DOHH2 (cell line): ENCODE results near the gene HTR1D.

Source experiments
- H3F3A ChIP-seq: fragments of 200-600 bp; sonication (generic), shearing (Covaris generic); 2 replicates; pipeline ENCODE4 v1.6.0; 2016; ENCODE audit warnings: antibody characterized with exemption, mild to moderate bottlenecking; ENCODE audit not compliant: control insufficient read depth, insufficient read depth
- H3K27ac ChIP-seq: fragments of 200-600 bp; sonication (generic); 2 replicates; pipeline ENCODE4 v1.5.1; 2014; ENCODE audit warnings: low read depth, mild to moderate bottlenecking, low read length, moderate library complexity
- H3K27me3 ChIP-seq: fragments of 200-600 bp; sonication (generic); 2 replicates; pipeline ENCODE4 v1.6.1; 2014; ENCODE audit warnings: mild to moderate bottlenecking, low read length, mixed read lengths; ENCODE audit not compliant: control insufficient read depth
- H3K36me3 ChIP-seq: fragments of 200-600 bp; sonication (generic); 2 replicates; pipeline ENCODE4 v1.6.1; 2014; ENCODE audit warnings: mild to moderate bottlenecking, low read length, moderate library complexity, mixed read lengths; ENCODE audit not compliant: control insufficient read depth
- H3K4me1 ChIP-seq: fragments of 200-600 bp; sonication (generic); 2 replicates; pipeline ENCODE4 v1.6.1; 2014; ENCODE audit warnings: mild to moderate bottlenecking, low read length, mixed read lengths; ENCODE audit not compliant: control insufficient read depth
- H3K4me2 ChIP-seq: fragments of 200-600 bp; sonication (generic); 2 replicates; pipeline ENCODE4 v1.6.0; 2014; ENCODE audit warnings: mild to moderate bottlenecking, low read length, moderate library complexity
- H3K4me3 ChIP-seq: fragments of 200-600 bp; sonication (generic); 2 replicates; pipeline ENCODE4 v1.5.1; 2014; ENCODE audit warnings: mild to moderate bottlenecking, low read length, mixed read lengths
- H3K79me2 ChIP-seq: fragments of 200-600 bp; sonication (generic); 2 replicates; pipeline ENCODE4 v1.6.1; 2014; ENCODE audit warnings: mild to moderate bottlenecking, low read length, mixed read lengths; ENCODE audit not compliant: control insufficient read depth
- H3K9me2 ChIP-seq: fragments of 200-600 bp; sonication (generic); replicated peaks from 2 replicates; pipeline ENCODE4 v1.6.1; 2014; ENCODE audit warnings: mild to moderate bottlenecking, low read length, mixed read lengths; ENCODE audit not compliant: control insufficient read depth
- H3K9me3 ChIP-seq: fragments of 200-600 bp; sonication (generic); 2 replicates; pipeline ENCODE4 v1.6.1; 2014; ENCODE audit warnings: antibody characterized with exemption, low read length, mixed read lengths; ENCODE audit not compliant: control insufficient read depth, insufficient read depth
- H4K20me1 ChIP-seq: fragments of 200-600 bp; sonication (generic); 2 replicates; pipeline ENCODE4 v1.6.0; 2014; ENCODE audit warnings: low read depth, mild to moderate bottlenecking, antibody characterized with exemption, low read length, moderate library complexity; ENCODE audit not compliant: control insufficient read depth, insufficient read depth
- EZH2phosphoT487 ChIP-seq: fragments of 200-600 bp; sonication (generic); IDR thresholded peaks from 2 replicates; pipeline ENCODE4 v1.6.1; 2017; ENCODE audit warnings: borderline replicate concordance, mild to moderate bottlenecking, antibody characterized with exemption, low read length, moderate library complexity, mixed read lengths
- TF ChIP-seq, protein P1 (sequence below): fragments of 200-600 bp; sonication (generic); IDR thresholded peaks from one replicate; pipeline ENCODE4 v1.5.1; 2014; ENCODE audit warnings: antibody characterized with exemption, mild to moderate bottlenecking, low read depth, low read length; ENCODE audit not compliant: poor library complexity, severe bottlenecking

Gene HTR1D

DNA sequence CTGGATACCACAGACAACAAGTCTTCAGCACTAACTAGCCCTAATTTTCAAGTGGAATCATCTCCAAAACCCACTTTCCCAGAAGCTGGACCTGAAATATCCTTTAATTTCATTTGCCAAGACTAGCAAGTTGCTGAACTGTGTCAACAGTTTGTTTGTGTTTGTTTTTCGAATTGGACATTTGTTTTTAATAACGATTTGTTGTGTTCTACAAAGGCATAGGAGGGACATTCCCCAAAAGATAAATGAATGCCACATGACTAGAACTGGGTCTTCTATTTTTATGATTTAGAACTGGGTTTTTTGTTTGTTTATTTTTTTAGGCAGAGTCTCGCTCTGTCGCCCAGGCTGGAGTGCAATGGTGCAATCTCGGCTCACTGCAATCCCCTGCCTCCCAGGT is 66.6 kb downstream of the HTR1D start:
- H3K4me3 ChIP-seq = no peak overlapping the region
- H3K36me3 ChIP-seq = no peaks in the 10 kb centered on the region
- H3K9me3 ChIP-seq = no peaks in the 10 kb centered on the region
- H3K27me3 ChIP-seq = no peaks in the 10 kb centered on the region
- no peak for TF ChIP-seq EZH2phosphoT487
- TF ChIP-seq, protein P1, sequence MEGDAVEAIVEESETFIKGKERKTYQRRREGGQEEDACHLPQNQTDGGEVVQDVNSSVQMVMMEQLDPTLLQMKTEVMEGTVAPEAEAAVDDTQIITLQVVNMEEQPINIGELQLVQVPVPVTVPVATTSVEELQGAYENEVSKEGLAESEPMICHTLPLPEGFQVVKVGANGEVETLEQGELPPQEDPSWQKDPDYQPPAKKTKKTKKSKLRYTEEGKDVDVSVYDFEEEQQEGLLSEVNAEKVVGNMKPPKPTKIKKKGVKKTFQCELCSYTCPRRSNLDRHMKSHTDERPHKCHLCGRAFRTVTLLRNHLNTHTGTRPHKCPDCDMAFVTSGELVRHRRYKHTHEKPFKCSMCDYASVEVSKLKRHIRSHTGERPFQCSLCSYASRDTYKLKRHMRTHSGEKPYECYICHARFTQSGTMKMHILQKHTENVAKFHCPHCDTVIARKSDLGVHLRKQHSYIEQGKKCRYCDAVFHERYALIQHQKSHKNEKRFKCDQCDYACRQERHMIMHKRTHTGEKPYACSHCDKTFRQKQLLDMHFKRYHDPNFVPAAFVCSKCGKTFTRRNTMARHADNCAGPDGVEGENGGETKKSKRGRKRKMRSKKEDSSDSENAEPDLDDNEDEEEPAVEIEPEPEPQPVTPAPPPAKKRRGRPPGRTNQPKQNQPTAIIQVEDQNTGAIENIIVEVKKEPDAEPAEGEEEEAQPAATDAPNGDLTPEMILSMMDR = no peak
- peaks cover 72% of the 10 kb centered on the region for H3K79me2 ChIP-seq
- H3K4me2 ChIP-seq = no peak overlapping the region
- no peaks in the 10 kb centered on the region for H3K9me2 ChIP-seq
- no peaks in the 10 kb centered on the region; the same call in 1 of the 2 replicates for H4K20me1 ChIP-seq
- H3K27ac ChIP-seq = no peak overlapping the region
- peaks cover 6% of the 10 kb centered on the region for H3K4me1 ChIP-seq
- H3F3A ChIP-seq = no peaks in the 10 kb centered on the region

DNA sequence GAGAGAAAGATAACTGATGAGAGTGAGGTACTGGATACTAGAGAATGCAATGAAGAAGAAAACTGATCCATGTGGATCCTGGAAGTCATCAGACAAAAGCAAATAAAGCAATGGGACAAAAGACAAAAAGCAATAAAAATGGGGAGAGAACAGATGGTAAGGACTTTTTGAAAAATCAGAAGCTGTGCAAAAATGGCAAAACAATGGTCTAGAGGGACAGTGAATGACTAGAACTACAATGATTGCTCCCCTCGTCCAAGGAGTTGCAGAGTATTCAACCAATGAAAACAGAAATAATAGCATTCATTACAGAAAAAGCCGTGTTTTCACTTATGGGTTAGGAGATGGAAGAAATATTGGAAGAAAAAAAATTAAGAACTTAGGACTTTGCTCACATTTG is 67.2 kb downstream of the HTR1D start:
- no peaks in the 10 kb centered on the region; the same call in 1 of the 2 replicates for H4K20me1 ChIP-seq
- TF ChIP-seq, protein P1 = no peak
- TF ChIP-seq EZH2phosphoT487 = no peak
- H3K4me2 ChIP-seq = no peak overlapping the region
- peaks cover 66% of the 10 kb centered on the region for H3K79me2 ChIP-seq
- H3K27ac ChIP-seq = no peak overlapping the region
- no peaks in the 10 kb centered on the region for H3K27me3 ChIP-seq
- H3K9me2 ChIP-seq = no peaks in the 10 kb centered on the region
- no peaks in the 10 kb centered on the region for H3K9me3 ChIP-seq
- peaks cover 4% of the 10 kb centered on the region; the same call in 1 of the 2 replicates for H3K4me1 ChIP-seq
- no peak overlapping the region for H3K4me3 ChIP-seq
- H3K36me3 ChIP-seq = no peaks in the 10 kb centered on the region
- H3F3A ChIP-seq = no peaks in the 10 kb centered on the region

DNA sequence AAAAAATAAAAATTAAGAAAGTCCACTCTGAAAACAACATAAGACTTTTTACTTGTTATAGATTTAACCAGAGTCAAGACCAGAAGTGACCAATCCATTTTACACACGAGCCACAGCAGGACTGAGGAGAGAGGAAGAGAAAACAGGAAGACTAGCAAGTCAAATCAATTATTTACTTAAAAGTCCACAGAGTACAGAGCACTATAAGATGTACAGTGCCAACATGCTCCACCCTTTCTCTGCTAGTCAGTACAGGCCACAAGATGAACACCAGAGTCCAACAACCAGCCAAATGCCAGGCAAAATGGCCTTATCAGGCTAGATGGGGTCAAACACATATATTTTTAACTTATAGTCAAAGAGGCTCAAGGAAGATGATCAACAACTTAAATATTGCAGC is 68.2 kb downstream of the HTR1D start:
- Histone ChIP-seq H3K9me3 (no peaks in the 10 kb centered on the region), H3F3A (no peaks in the 10 kb centered on the region), H3K79me2 (peaks cover 63% of the 10 kb centered on the region), H4K20me1 (no peaks in the 10 kb centered on the region; the same call in 1 of the 2 replicates), H3K27ac (no peak overlapping the region), H3K4me1 (peaks cover 4% of the 10 kb centered on the region; the same call in 1 of the 2 replicates), H3K9me2 (no peaks in the 10 kb centered on the region), H3K36me3 (no peaks in the 10 kb centered on the region), H3K4me2 (no peak overlapping the region), H3K4me3 (no peak overlapping the region), H3K27me3 (no peaks in the 10 kb centered on the region)
- TF ChIP-seq, protein P1 = no peak
- no peak for TF ChIP-seq EZH2phosphoT487
